Subcutaneous abdominal adipose tissue (tissue), 5 donors: Measurements from ENCODE around the gene AFP.
A peak's percentile ranks its signal among the peaks of the same experiment; 100 is the strongest.

Source experiments
- H3K27ac ChIP-seq: one replicate; pipeline ENCODE4 v1.7.0; 2013; ENCODE audit warnings: low read depth, mild to moderate bottlenecking, inconsistent platforms, low read length, moderate library complexity
- H3K27me3 ChIP-seq, 5 donors: one replicate each; pipeline ENCODE4 v1.7.0; 2013; ENCODE audit warnings: low read length in 5 of 5, inconsistent platforms in 1 of 5; ENCODE audit not compliant: control insufficient read depth in 5 of 5, insufficient read depth in 4 of 5
- H3K36me3 ChIP-seq, 5 donors: one replicate each; pipeline ENCODE4 v1.7.0; 2013; ENCODE audit warnings: low read length in 5 of 5; ENCODE audit not compliant: control insufficient read depth in 5 of 5, insufficient read depth in 5 of 5
- H3K4me1 ChIP-seq, 5 donors: one replicate each; pipeline ENCODE4 v1.7.0; 2013; ENCODE audit warnings: low read length in 5 of 5, mild to moderate bottlenecking in 3 of 5, moderate library complexity in 1 of 5; ENCODE audit not compliant: control insufficient read depth in 5 of 5, insufficient read depth in 5 of 5
- H3K4me3 ChIP-seq, 5 donors: one replicate each; pipeline ENCODE4 v1.7.0; 2013; ENCODE audit warnings: low read length in 5 of 5, low read depth in 1 of 5
- H3K9ac ChIP-seq, 5 donors: one replicate each; pipeline ENCODE4 v1.7.0; 2013; ENCODE audit warnings: low read length in 5 of 5, mild to moderate bottlenecking in 4 of 5, moderate library complexity in 3 of 5
- H3K9me3 ChIP-seq, 5 donors: one replicate each; pipeline ENCODE4 v1.7.0; 2013; ENCODE audit warnings: low read length in 5 of 5; ENCODE audit not compliant: control insufficient read depth in 5 of 5
- donor health status: healthy.
- donor health status: healthy.
- donor health status: healthy.
- donor health status: healthy.
- donor health status: healthy.

The AFP gene

DNA sequence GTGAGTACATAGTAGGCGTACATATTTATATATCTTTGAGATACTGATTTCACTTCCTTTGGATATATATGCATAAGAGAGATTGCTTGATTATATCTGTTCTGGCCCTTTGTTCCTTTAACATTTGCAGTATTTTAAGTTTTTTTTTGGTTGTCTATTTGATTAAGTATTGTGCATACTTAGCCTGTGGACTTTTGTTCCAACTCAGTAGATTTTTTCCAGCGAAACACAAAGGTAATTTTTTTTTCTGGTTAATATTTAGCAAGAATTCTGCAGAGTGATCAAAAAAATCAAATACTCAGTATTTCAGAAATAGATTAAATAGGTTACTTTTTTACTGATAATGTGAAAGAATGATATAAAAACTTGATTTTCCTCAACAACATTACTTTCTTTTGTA, 45.3 kb downstream of the AFP start, which contains the start of gene AFM:
TSS of gene AFM (plus strand) at position 388 of the 400 bp plus-strand sequence. CDS start 31 bp downstream, outside the sequence.
- Histone ChIP-seq H3K36me3 (no peaks in the 10 kb centered on the region), H3K9me3 (no peaks in the 10 kb centered on the region), H3K27ac (no peak within 1 kb of the TSS), H3K4me3 (no peak within 1 kb of the TSS), H3K4me1 (peaks cover 0 to 6% (median 0%) of the 10 kb centered on the region in 5 donors), H3K9ac (no peak within 1 kb of the TSS), H3K27me3 (peaks cover 0 to 3% (median 0%) of the 10 kb centered on the region in 5 donors)

DNA sequence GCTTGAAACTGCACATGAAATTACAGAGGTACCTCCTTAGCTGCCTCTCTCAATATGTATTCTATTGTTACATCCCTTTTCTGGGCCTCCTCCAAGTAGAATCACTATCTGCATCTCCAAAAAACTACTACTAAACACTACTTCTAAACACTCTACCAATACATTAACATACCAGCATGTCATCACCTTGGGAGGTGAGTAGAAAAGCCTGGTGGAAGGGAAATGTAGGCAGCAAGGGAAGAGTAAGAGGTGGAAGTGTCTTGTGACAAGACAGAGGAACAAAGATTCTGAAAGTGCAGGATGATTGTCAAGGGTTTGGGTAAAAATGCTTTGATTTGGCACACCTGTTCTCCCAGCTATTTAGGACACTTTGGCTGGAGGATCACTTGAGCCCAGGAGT, 49.1 kb downstream of the AFP start:
- Histone ChIP-seq H3K4me3 (no peak overlapping the region), H3K9me3 (no peaks in the 10 kb centered on the region)

DNA sequence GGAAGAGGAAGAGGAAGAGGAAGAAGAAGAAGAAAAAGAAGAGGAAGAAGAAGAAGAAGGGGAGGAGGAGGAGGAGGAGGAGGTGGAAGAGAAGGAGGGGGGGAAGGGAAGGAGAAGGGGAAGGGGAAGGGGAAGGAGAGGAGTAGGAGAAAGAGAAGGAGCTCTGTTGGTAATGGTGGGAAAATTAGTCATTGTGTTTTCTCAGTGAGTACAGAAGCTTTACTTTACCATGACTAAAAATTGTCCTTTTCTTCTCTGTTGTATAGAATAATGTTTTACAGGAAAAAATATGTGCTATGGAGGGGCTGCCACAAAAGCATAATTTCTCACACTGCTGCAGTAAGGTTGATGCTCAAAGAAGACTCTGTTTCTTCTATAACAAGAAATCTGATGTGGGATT, 49.6 kb downstream of the AFP start:
- Histone ChIP-seq H3K27ac (no peak overlapping the region), H3K9me3 (no peaks in the 10 kb centered on the region), H3K4me3 (no peak overlapping the region), H3K36me3 (no peaks in the 10 kb centered on the region), H3K27me3 (peaks cover 0 to 3% (median 0%) of the 10 kb centered on the region in 5 donors), H3K4me1 (peaks cover 0 to 6% (median 0%) of the 10 kb centered on the region in 5 donors), H3K9ac (no peak overlapping the region)

More for the DNA sequence above, 49.1 kb downstream of the AFP start:
- no peaks in the 10 kb centered on the region for H3K36me3 ChIP-seq
- H3K27ac ChIP-seq = no peak overlapping the region
- peaks cover 0 to 3% (median 0%) of the 10 kb centered on the region in 5 donors for H3K27me3 ChIP-seq
- H3K9ac ChIP-seq = no peak overlapping the region
- peaks cover 0 to 6% (median 0%) of the 10 kb centered on the region in 5 donors for H3K4me1 ChIP-seq

DNA sequence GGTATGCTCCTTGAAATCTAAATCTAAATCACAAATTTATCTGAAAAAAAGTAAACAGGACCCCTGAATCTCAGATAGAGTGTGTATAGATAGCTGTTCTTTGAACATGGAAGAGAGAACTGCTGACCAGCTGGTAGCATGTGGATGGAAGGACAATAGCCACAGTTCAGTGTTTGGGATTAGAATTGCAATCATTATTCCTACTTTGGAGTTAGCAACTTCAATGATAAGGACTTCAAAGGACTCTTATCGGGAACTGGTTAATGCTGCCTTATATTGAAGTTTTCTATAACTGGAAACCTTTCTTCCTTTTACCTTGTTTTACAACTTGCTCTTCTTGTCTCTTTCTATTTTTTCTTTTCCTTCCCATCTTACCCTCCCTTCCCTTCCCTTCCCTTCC, 50.5 kb downstream of the AFP start:
- Histone ChIP-seq H3K27ac (no peak overlapping the region), H3K9ac (no peak overlapping the region), H3K36me3 (no peaks in the 10 kb centered on the region), H3K27me3 (peaks cover 0 to 3% (median 0%) of the 10 kb centered on the region in 5 donors), H3K9me3 (no peaks in the 10 kb centered on the region), H3K4me1 (peaks cover 0 to 6% (median 0%) of the 10 kb centered on the region in 5 donors), H3K4me3 (no peak overlapping the region)

DNA sequence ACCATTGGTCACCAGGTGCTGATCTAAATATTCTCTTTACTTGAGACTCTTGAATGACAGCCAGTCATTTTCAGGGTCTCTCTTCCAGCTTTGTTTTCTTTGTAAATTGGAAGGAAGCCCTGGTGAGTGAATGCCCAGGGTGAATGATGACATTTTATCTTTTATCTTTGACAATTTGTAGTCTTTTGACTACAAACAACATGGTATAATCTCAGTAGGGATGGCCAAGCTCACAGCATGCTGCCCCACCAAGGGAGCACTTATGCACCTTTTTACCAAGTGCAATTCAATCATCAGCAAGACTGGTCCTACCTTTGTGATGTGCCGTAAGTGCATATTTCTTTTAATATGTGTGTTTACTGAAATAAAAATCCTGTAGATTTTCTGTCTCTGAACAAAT, 51.2 kb downstream of the AFP start:
- Histone ChIP-seq H3K4me3 (no peak overlapping the region), H3K27ac (no peak overlapping the region), H3K36me3 (no peaks in the 10 kb centered on the region), H3K9ac (no peak overlapping the region), H3K4me1 (peaks cover 0 to 6% (median 0%) of the 10 kb centered on the region in 5 donors), H3K9me3 (no peaks in the 10 kb centered on the region), H3K27me3 (peaks cover 0 to 3% (median 0%) of the 10 kb centered on the region in 5 donors)

DNA sequence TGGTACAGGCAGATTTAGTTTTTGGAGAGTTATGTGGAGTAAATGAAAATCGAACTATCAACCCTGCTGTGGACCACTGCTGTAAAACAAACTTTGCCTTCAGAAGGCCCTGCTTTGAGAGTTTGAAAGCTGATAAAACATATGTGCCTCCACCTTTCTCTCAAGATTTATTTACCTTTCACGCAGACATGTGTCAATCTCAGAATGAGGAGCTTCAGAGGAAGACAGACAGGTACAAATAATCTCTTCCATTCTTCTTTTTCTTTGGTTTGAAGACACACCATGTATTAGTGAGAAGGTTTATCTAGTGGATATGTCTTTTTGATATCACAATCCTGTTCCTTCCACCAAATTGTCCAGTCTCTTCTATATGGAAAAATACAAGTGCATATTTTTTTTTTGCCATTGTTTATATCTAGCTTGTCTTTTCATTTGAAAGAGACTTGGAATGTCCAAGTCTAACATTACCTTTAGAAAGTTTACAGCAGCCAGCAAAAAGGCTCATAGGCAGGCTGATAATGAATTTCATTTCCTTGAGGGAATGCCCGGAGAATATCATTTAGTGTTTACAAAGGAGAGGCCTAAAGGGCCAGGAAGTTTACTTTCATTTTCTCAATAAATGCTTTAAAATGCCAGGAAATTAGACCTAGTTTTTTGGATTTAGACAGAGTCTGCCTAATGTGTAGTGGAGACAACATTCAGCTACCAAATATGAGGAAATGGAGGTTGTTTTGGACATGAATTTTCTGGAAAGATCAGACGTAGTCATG, 64.2 kb downstream of the AFP start:
- Histone ChIP-seq H3K27ac (no peak overlapping the region), H3K4me3 (peak overlapping the region in 1 of 5 donors; percentile 42), H3K36me3 (no peaks in the 10 kb centered on the region), H3K9ac (no peak overlapping the region), H3K4me1 (no peaks in the 10 kb centered on the region), H3K27me3 (no peaks in the 10 kb centered on the region), H3K9me3 (no peaks in the 10 kb centered on the region)

DNA sequence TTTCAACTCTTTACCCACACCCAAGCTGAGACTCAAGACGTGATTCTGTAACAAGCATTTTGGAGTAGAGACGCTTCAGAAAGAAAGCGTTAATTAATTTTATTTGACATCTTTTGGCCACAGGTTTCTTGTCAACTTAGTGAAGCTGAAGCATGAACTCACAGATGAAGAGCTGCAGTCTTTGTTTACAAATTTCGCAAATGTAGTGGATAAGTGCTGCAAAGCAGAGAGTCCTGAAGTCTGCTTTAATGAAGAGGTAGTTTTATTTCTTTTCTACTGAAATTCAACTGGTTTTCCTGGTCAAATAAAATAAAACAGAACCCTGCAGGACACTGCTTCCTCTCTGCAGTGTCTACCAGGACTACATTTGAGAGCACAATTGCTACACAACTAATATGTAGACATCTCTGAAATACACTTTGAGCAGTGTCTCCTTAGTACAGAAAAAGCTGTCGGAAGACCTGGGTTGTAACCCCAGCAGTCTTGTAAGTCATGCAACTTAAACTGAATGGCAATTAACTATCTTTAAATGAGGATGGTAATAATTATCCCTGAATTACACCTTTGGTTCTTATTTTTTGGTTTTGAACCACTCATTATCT, 65.7 kb downstream of the AFP start:
- Histone ChIP-seq H3K4me1 (no peaks in the 10 kb centered on the region), H3K9me3 (no peaks in the 10 kb centered on the region), H3K27ac (no peak overlapping the region), H3K9ac (no peak overlapping the region), H3K27me3 (no peaks in the 10 kb centered on the region), H3K36me3 (no peaks in the 10 kb centered on the region), H3K4me3 (no peak overlapping the region)

DNA sequence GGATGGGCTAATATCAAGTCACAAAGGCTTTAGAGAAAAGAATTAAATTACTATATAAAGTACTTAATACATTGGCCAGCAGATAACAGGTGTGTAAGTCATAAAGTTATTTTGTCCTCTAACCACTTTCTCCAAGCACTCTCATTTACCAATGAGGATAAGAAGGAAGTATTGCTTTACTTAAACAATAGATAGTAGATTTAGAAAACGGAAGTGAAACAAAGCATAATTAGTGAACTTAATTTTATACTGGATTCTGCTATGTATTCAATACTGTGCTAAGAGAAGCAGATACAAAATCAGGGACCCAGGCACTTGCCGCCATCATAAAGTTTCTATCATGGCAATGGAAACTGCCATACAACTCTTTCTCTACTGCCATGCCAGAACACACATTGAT, 69.5 kb downstream of the AFP start:
- H3K27ac ChIP-seq = no peak overlapping the region
- H3K9me3 ChIP-seq = no peaks in the 10 kb centered on the region
- no peak overlapping the region for H3K4me3 ChIP-seq
- H3K4me1 ChIP-seq = no peaks in the 10 kb centered on the region
- no peaks in the 10 kb centered on the region for H3K36me3 ChIP-seq
- no peaks in the 10 kb centered on the region for H3K27me3 ChIP-seq
- H3K9ac ChIP-seq = no peak overlapping the region
